ENCODE data around the gene CDC27.

DNA sequence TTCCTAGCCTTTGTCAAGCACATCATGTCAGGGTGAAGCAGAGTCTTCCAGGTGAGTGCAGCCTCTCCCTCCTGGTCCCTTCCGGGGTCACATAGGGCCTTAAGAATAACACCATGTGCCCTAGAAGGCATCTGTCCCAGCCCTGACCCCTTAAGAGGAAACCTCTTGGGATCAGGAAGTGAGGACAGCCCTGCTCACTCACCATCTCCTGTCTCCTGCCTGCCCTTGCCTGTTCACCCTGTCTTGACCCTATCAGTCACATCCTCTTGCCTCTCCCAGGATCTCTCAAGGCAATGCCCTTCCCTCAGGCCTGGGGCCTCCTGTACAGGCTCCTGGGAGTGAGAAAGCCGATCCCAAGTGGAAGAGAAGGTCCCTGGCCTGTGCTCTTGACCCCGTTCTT is 33.9 kb upstream of the CDC27 start:
- TF ChIP-seq EP300 (IDR thresholded peaks at IDR 0.05) (no peak), CTCF (IDR thresholded peaks at IDR 0.05) (no peak)

Data from tibial nerve (tissue), 4 donors.